Memory B cell (primary cell): Measurements from ENCODE around the gene FAF1.
A peak's percentile ranks its signal among the peaks of the same experiment; 100 is the strongest.
"Not testable (repeated sequence)": the region's sequence is repeated elsewhere in the genome, so short reads cannot be mapped to it uniquely, and the experiment has no call there.

Source experiments
- ATAC-seq: fragments of 150-1000 bp; cut with Tn5 transposase; 2 replicates; pipeline ENCODE4 v1.10.0; 2021; ENCODE audit warnings: low read depth, mild to moderate bottlenecking, moderate library complexity
- DNase-seq, 2 donors: peaks; one replicate each; pipeline ENCODE4 v3.0.0; 2022; ENCODE audit warnings: low spot score in 2 of 2
- H3K27ac Mint-ChIP-seq: one replicate; pipeline ENCODE4 v1.8.0; 2022; ENCODE audit warnings: mild to moderate bottlenecking, moderate library complexity, mixed read lengths
- H3K27me3 Mint-ChIP-seq: one replicate; pipeline ENCODE4 v1.8.0; 2022; ENCODE audit warnings: mixed read lengths
- H3K36me3 Mint-ChIP-seq: one replicate; pipeline ENCODE4 v1.8.0; 2022; ENCODE audit warnings: mild to moderate bottlenecking, mixed read lengths
- H3K4me1 Mint-ChIP-seq: one replicate; pipeline ENCODE4 v1.8.0; 2022; ENCODE audit warnings: mixed read lengths
- H3K4me3 Mint-ChIP-seq: one replicate; pipeline ENCODE4 v1.8.0; 2022; ENCODE audit warnings: mild to moderate bottlenecking, moderate library complexity, mixed read lengths
- H3K9me3 Mint-ChIP-seq: one replicate; pipeline ENCODE4 v1.8.0; 2022; ENCODE audit warnings: mixed read lengths

Gene FAF1

GRCh38 chr1:50959303-50959912 is 659 bp downstream of the FAF1 start:
- DNase-seq: no peak
- peak overlapping the region; percentile 2 for H3K27ac Mint-ChIP-seq
- peak overlapping the region; percentile 84 for H3K4me3 Mint-ChIP-seq
- H3K27me3 Mint-ChIP-seq: no peaks in the 10 kb centered on the region
- ATAC-seq: peak; percentile 11
- H3K36me3 Mint-ChIP-seq: no peaks in the 10 kb centered on the region
- peaks cover 13% of the 10 kb centered on the region for H3K4me1 Mint-ChIP-seq
- H3K9me3 Mint-ChIP-seq: no peaks in the 10 kb centered on the region

GRCh38 chr1:50955116-50955515 is 5.0 kb downstream of the FAF1 start:
- H3K36me3 Mint-ChIP-seq: peaks cover 2% of the 10 kb centered on the region
- no peak overlapping the region for H3K27ac Mint-ChIP-seq
- no peaks in the 10 kb centered on the region for H3K27me3 Mint-ChIP-seq
- H3K9me3 Mint-ChIP-seq: no peaks in the 10 kb centered on the region
- DNase-seq (no peak), ATAC-seq (no peak)
- no peak overlapping the region for H3K4me3 Mint-ChIP-seq
- peaks cover 12% of the 10 kb centered on the region for H3K4me1 Mint-ChIP-seq

- H3K4me3 Mint-ChIP-seq, ATAC-seq, H3K9me3 Mint-ChIP-seq, H3K27me3 Mint-ChIP-seq, H3K36me3 Mint-ChIP-seq, H3K27ac Mint-ChIP-seq, DNase-seq: not testable (repeated sequence)
- peaks cover 15% of the 10 kb centered on the region for H3K4me1 Mint-ChIP-seq
Observed at GRCh38 chr1:50952566-50952965, 7.5 kb downstream of the FAF1 start.

DNA sequence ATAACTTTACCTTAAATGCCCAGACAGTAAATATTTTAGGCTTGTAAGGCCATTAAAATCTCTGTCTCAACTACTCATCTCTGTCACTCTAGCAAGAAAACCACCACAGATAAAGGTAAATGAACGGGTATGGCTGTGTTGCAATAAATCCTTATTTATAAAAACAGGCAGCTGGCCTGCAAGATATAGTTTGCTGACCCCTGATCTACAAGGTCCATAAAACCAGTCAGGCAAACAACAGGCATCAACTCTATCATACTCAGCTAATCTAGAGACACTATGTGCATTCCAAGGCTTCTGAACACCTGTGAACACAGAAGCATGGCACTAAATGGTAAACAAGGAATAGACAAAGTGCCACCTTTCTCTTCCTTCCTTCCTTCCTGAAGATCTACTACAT is 9.7 kb downstream of the FAF1 start:
- Mint-ChIP-seq H3K9me3 (no peaks in the 10 kb centered on the region), H3K4me3 (no peak overlapping the region), H3K36me3 (peaks cover 2% of the 10 kb centered on the region), H3K27me3 (no peaks in the 10 kb centered on the region), H3K4me1 (peaks cover 13% of the 10 kb centered on the region), H3K27ac (no peak overlapping the region)
- no peak for ATAC-seq
- DNase-seq: no peak

GRCh38 chr1:50949286-50949982 is 10.6 kb downstream of the FAF1 start:
- H3K36me3 Mint-ChIP-seq: peaks cover 2% of the 10 kb centered on the region
- H3K4me1 Mint-ChIP-seq: peaks cover 13% of the 10 kb centered on the region
- H3K27me3 Mint-ChIP-seq: no peaks in the 10 kb centered on the region
- no peak overlapping the region for H3K4me3 Mint-ChIP-seq
- DNase-seq: no peak
- no peak overlapping the region for H3K27ac Mint-ChIP-seq
- H3K9me3 Mint-ChIP-seq: no peaks in the 10 kb centered on the region
- ATAC-seq: no peak

DNA sequence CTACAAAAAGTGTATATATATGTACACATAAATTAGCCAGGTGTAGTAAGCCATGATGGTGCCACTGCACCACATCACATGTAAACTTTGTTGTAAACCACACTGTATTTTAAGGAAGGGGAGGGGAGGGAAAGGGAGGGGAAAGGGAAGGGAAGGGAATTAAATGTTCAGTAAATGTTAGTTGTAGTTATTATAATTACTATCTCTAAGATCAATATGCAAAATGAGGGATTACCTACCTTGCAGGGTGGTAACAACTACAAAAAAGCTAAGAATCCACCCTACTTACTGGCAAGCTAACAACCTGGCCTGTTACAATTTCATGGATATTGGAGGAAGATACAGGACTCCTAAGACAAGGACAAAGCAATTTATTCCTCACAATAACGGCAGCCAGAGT is 17.7 kb downstream of the FAF1 start:
- Mint-ChIP-seq H3K27ac (no peak overlapping the region), H3K36me3 (peaks cover 4% of the 10 kb centered on the region), H3K27me3 (no peaks in the 10 kb centered on the region), H3K9me3 (no peaks in the 10 kb centered on the region), H3K4me3 (no peak overlapping the region), H3K4me1 (peaks cover 12% of the 10 kb centered on the region)
- no peak for ATAC-seq
- no peak for DNase-seq

GRCh38 chr1:50940291-50940690 is 19.8 kb downstream of the FAF1 start:
- no peak overlapping the region for H3K27ac Mint-ChIP-seq
- DNase-seq: no peak
- peaks cover 4% of the 10 kb centered on the region for H3K36me3 Mint-ChIP-seq
- H3K9me3 Mint-ChIP-seq: no peaks in the 10 kb centered on the region
- H3K27me3 Mint-ChIP-seq: no peaks in the 10 kb centered on the region
- no peak for ATAC-seq
- peaks cover 21% of the 10 kb centered on the region for H3K4me1 Mint-ChIP-seq
- no peak overlapping the region for H3K4me3 Mint-ChIP-seq

DNA sequence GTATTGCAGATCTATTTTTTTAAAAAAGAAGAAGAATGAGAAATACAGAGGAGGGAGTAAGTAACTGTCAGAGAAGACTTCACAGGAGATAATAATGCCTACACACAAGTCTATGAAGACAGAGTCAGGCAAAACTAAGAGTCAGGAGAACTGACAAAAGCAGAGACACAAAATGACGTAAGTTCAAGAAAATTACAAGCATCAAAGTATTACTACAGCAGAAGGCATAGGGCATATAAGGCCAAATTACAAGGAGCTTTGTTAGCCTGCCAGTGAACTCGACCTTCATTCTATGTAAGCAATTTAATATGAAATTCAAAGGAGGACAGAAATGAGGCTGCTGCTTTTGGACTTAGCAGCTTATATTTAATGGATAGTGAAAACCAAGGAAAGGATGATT is 23.7 kb downstream of the FAF1 start:
- DNase-seq (no peak), ATAC-seq (no peak)
- peaks cover 17% of the 10 kb centered on the region for H3K36me3 Mint-ChIP-seq
- peaks cover 26% of the 10 kb centered on the region for H3K4me1 Mint-ChIP-seq
- H3K27ac Mint-ChIP-seq: peak overlapping the region; percentile 19
- peaks cover 5% of the 10 kb centered on the region for H3K9me3 Mint-ChIP-seq
- H3K27me3 Mint-ChIP-seq: no peaks in the 10 kb centered on the region
- no peak overlapping the region for H3K4me3 Mint-ChIP-seq

DNA sequence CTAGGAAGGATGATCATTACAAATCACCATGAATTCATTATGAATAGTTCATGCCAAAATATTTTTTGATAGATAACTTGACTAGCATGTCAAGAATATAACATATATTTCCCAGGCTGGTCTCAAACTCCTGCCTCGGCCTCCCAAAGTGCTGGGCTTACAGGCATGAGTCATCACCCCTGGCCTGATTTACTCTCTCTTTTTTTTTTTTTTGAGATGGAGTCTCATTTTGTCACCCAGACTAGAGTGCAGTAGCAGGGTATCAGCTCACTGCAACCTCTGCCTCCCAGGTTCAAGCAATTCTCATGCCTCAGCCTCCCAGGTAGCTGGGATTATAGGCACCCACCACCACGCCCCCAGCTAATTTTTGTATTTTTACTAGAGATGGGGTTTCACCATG is 24.8 kb downstream of the FAF1 start:
- Mint-ChIP-seq H3K4me1 (peaks cover 28% of the 10 kb centered on the region), H3K36me3 (peaks cover 18% of the 10 kb centered on the region)
- not testable (repeated sequence) for H3K9me3 Mint-ChIP-seq, H3K27me3 Mint-ChIP-seq, H3K27ac Mint-ChIP-seq, DNase-seq, H3K4me3 Mint-ChIP-seq, ATAC-seq

DNA sequence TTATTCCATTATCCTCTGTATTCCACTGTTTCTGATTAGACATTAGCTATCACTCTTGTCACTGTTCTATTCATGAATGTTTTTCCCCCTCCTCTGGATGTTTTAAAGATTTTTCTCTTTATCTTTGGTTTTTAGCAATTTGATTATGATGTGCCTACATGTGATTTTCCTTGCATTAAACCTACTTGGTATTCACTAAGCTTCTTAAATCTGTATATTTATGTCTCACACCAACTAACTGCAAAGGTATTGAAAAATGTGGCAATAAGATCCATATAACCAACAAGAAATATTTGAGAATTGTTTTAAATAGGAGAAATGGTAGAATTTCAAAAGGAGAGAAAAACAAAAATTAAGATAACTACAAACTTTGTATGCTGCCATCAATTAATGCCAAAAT is 25.2 kb downstream of the FAF1 start:
- Mint-ChIP-seq H3K4me3 (no peak overlapping the region), H3K27ac (no peak overlapping the region), H3K9me3 (peaks cover 8% of the 10 kb centered on the region), H3K27me3 (no peaks in the 10 kb centered on the region), H3K36me3 (peaks cover 18% of the 10 kb centered on the region), H3K4me1 (peaks cover 28% of the 10 kb centered on the region)
- ATAC-seq (no peak), DNase-seq (no peak)

DNA sequence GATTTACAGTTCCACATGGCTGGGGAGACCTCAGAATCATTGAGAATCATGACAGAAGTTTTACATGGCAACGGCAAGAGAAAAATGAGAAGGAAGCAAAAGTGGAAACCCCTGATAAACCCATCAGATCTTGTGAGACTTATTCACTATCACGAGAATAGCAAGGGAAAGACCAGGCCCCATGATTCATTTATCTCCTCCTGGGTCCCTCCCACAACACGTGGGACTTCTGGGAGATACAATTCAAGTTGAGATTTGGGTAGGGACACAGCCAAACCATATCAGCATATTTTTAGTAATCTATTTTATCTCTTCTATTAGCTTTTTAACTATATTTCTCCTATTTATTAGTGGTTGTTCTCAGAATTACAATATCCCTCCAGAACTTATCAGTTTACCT is 26.3 kb downstream of the FAF1 start:
- ATAC-seq, DNase-seq, H3K27me3 Mint-ChIP-seq, H3K9me3 Mint-ChIP-seq, H3K4me3 Mint-ChIP-seq: not testable (repeated sequence)
- Mint-ChIP-seq H3K27ac (peak overlapping the region; percentile 24), H3K4me1 (peaks cover 30% of the 10 kb centered on the region), H3K36me3 (peaks cover 18% of the 10 kb centered on the region)

DNA sequence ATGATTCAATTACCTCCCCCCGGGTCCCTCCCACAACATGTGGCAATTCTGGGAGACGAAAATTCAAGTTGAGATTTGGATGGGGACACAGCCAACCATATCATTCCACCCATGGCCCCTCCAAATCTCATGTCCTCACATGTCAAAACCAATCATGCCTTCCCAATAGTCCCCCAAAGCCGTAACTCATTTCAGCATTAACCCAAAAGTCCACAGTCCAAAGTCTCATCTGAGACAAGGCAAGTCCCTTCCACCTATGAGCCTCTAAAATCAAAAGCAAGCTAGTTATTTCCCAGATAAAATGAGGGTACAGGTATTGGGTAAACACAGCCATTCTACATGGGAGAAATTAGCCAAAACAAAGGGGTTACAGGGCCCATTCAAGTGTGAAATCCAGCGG is 28.0 kb downstream of the FAF1 start:
- not testable (repeated sequence) for DNase-seq, H3K27ac Mint-ChIP-seq
- H3K36me3 Mint-ChIP-seq: peaks cover 20% of the 10 kb centered on the region

DNA sequence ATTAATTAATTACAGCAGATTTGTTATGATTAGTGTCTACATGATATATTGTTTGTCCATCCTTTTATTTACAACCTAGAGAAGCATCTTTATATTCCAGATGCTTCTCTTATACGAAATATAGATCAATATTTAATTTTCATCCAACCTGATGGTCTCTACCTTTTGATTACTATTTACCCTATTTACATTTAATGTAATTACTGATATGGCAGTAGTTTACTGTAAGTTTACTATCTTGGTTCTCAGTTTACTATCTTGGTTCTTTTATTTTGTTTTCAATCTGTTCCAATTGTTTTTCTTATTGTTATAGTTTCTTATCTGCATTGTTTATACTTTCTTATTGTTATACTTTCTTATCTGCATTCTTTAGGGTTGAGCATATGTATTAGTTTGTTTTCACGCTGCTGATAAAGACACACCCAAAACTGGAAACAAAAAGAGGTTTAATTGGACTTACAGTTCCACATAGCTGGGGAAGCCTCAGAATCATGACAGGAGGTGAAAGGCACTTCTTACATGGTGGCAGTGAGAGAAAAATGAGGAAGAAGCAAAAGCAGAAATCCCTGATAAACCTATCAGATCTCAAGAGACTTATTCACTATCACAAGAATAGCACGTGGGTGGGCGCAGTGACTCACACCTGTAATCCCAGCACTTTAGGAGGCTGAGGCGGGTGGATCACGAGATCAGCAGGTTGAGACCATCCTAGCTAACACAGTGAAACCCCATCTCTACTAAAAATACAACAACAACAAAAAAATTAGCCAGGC is 28.9 kb downstream of the FAF1 start:
- peaks cover 26% of the 10 kb centered on the region for H3K4me1 Mint-ChIP-seq
- H3K9me3 Mint-ChIP-seq: peaks cover 9% of the 10 kb centered on the region
- no peak for DNase-seq
- H3K36me3 Mint-ChIP-seq: peaks cover 24% of the 10 kb centered on the region
- H3K4me3 Mint-ChIP-seq: no peak overlapping the region
- ATAC-seq: peak; percentile 43
- H3K27me3 Mint-ChIP-seq: no peaks in the 10 kb centered on the region
- H3K27ac Mint-ChIP-seq: peak overlapping the region; percentile 49

More for the DNA sequence above, 28.0 kb downstream of the FAF1 start:
- not testable (repeated sequence) for H3K9me3 Mint-ChIP-seq, H3K4me3 Mint-ChIP-seq, H3K27me3 Mint-ChIP-seq, ATAC-seq
- peaks cover 29% of the 10 kb centered on the region for H3K4me1 Mint-ChIP-seq

GRCh38 chr1:50930193-50930592 is 29.9 kb downstream of the FAF1 start:
- ATAC-seq: no peak
- no peaks in the 10 kb centered on the region for H3K27me3 Mint-ChIP-seq
- peaks cover 25% of the 10 kb centered on the region for H3K36me3 Mint-ChIP-seq
- H3K4me3 Mint-ChIP-seq: no peak overlapping the region
- no peak overlapping the region for H3K27ac Mint-ChIP-seq
- H3K9me3 Mint-ChIP-seq: peaks cover 9% of the 10 kb centered on the region
- peaks cover 24% of the 10 kb centered on the region for H3K4me1 Mint-ChIP-seq
- DNase-seq: no peak
